ENCODE results near the gene SOX6.
A peak's percentile ranks its signal among the peaks of the same experiment; 100 is the strongest.

SOX6 gene

DNA sequence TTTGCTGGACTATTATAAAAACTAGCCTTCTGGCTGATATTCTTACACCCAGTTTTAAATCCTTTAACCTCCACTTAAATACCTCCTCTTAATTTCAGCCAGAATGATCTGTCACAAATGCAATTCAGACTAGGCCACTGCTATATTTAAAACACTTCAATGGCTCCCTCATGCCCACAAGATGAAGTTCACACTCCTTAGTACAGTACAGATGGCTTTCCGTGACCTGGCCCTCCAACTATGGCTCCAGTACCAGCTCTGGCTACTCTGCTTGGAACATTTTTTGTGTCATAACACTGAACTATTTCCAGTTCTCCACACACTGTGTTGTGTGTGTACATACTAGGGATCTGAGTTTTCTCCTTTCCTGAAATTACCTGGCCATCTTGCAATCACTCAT is 353.4 kb downstream of the SOX6 start:
- no peak for DNase-seq (ENCODE audit: low read depth)
- no peak for TF ChIP-seq CTCF (conservative IDR thresholded peaks at IDR 0.05; ENCODE audit: low read length)
- no peak overlapping the region for H3K4me3 ChIP-seq (ENCODE audit: low read length)

- peak; percentile 25; the same call in 1 of the 2 replicates for TF ChIP-seq CTCF (conservative IDR thresholded peaks at IDR 0.05; ENCODE audit: low read length)
- peak; percentile 97 for DNase-seq (ENCODE audit: low read depth)
- no peak overlapping the region for H3K4me3 ChIP-seq (ENCODE audit: low read length)
Observed at GRCh38 chr11:16001899-16002426, 354.4 kb downstream of the SOX6 start.

DNA sequence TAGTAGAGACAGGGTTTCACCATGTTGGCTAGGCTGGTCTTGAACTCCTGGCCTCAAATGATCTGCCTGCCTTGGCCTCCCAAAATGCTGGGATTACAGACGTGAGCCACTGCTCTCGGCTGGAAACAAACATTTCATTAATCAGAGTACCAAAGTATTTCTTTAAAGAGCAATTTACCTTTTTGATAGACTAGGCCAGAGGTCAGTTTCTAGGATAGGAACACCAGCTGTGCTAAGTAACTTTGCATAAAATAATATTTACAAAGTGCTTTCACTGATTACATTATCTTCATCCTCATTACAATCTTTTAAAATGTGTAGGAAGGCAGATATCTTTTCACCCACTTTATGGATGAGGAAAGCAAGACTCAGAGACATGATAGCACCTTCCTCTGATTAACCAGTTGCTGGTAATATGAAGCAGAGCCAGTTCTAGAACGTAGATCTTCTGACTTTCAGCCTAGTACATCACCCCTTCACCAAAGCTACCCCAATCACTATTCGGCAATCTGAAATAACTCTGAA is 355.2 kb downstream of the SOX6 start:
- no peak overlapping the region for H3K4me3 ChIP-seq (ENCODE audit: low read length)
- no peak for TF ChIP-seq CTCF (conservative IDR thresholded peaks at IDR 0.05; ENCODE audit: low read length)
- DNase-seq (ENCODE audit: low read depth), result no peak

GRCh38 chr11:16000065-16000464 is 356.3 kb downstream of the SOX6 start:
- no peak for TF ChIP-seq CTCF (conservative IDR thresholded peaks at IDR 0.05; ENCODE audit: low read length)
- DNase-seq (ENCODE audit: low read depth), result peak; percentile 84

DNA sequence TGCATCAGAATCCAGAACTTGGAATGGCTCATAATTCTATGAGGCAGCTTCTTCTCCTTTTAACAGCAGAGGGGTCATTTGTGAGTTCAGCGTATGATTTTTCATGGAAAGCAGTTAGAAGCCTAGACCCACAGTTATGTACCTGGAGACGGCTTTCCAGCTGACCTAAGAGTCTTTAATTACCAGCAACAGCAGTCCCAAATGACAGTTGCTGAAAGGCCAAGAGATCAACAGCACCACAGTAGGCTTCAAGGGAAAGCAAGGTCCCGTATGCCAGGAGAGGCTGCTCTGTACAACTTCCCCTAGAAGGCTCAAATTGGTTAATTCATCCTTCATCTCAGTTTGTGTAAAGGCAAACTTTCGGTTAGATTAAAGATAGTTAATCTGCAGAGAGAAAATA is 363.0 kb downstream of the SOX6 start:
- no peak overlapping the region for H3K4me3 ChIP-seq (ENCODE audit: low read length)
- TF ChIP-seq CTCF (conservative IDR thresholded peaks at IDR 0.05; ENCODE audit: low read length), result no peak
- DNase-seq (ENCODE audit: low read depth), result no peak

More at GRCh38 chr11:16000065-16000464, 356.3 kb downstream of the SOX6 start:
- H3K4me3 ChIP-seq (ENCODE audit: low read length), result no peak overlapping the region

- DNase-seq (ENCODE audit: low read depth), result no peak
- H3K4me3 ChIP-seq (ENCODE audit: low read length), result no peak overlapping the region
- TF ChIP-seq CTCF (conservative IDR thresholded peaks at IDR 0.05; ENCODE audit: low read length), result no peak
Observed at GRCh38 chr11:15991215-15991614, 365.1 kb downstream of the SOX6 start.

DNA sequence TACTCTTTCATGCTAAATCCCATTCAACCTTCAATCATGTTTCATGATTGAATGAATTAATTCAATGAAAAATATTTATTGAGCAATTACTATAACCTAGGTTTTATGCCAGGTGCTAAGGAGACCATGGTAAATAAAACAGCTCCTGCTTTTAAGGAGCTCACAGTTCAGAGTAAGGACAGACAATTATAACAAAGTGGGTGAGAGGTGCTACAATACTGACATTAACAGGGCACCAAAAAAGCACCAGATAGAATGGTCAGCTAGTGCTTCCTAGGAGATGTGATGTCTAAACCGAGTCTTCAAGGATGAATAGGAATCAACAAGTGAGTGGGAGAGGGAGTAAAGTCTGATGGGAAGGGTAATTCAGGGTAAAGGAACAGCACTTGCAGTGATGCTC is 366.7 kb downstream of the SOX6 start:
- no peak for DNase-seq (ENCODE audit: low read depth)
- TF ChIP-seq CTCF (conservative IDR thresholded peaks at IDR 0.05; ENCODE audit: low read length), result no peak
- H3K4me3 ChIP-seq (ENCODE audit: low read length), result no peak overlapping the region
